Fibroblast of pulmonary artery (primary cell): ENCODE results near the gene NUP210L.
"Not testable (repeated sequence)": the region's sequence is repeated elsewhere in the genome, so short reads cannot be mapped to it uniquely, and the experiment has no call there.

ENCODE experiments used
- DNase-seq: peaks from one replicate; pipeline ENCODE4 v3.0.0-alpha.2; 2010; ENCODE audit warnings: low read depth
- H3K4me3 ChIP-seq: replicated peaks from 2 replicates; pipeline ENCODE4 v1.5.1; 2011; ENCODE audit warnings: low read depth, mild to moderate bottlenecking, control low read depth, low read length, moderate library complexity
- CTCF ChIP-seq: IDR thresholded peaks from 2 replicates; pipeline ENCODE4 v1.5.1; 2011; ENCODE audit warnings: mild to moderate bottlenecking, control low read depth, low read length, inconsistent platforms; ENCODE audit errors: missing control alignments

Gene NUP210L

GRCh38 chr1:154087574-154087973 is 67.3 kb downstream of the NUP210L start:
- DNase-seq: no peak
- no peak for TF ChIP-seq CTCF
- H3K4me3 ChIP-seq: no peak overlapping the region

GRCh38 chr1:154083057-154083456 is 71.8 kb downstream of the NUP210L start:
- DNase-seq, H3K4me3 ChIP-seq: not testable (repeated sequence)

- H3K4me3 ChIP-seq: no peak overlapping the region
- no peak for TF ChIP-seq CTCF
- DNase-seq: no peak
Observed at GRCh38 chr1:154081386-154082126, 73.3 kb downstream of the NUP210L start.

- H3K4me3 ChIP-seq: no peak overlapping the region
- TF ChIP-seq CTCF: no peak
- DNase-seq: no peak
Observed at GRCh38 chr1:154076413-154076812, 78.5 kb downstream of the NUP210L start.

GRCh38 chr1:154075746-154076145 is 79.1 kb downstream of the NUP210L start:
- peak; percentile 6 for DNase-seq
- no peak overlapping the region for H3K4me3 ChIP-seq
- TF ChIP-seq CTCF: no peak

- no peak for TF ChIP-seq CTCF
- no peak for DNase-seq
- H3K4me3 ChIP-seq: no peak overlapping the region
Observed at GRCh38 chr1:154062309-154062708, 92.6 kb downstream of the NUP210L start.

- not testable (repeated sequence) for DNase-seq
Observed at GRCh38 chr1:154047436-154047835, 107.4 kb downstream of the NUP210L start.

GRCh38 chr1:154033697-154034096 is 121.2 kb downstream of the NUP210L start:
- H3K4me3 ChIP-seq, DNase-seq: not testable (repeated sequence)

More at GRCh38 chr1:154047436-154047835, 107.4 kb downstream of the NUP210L start:
- not testable (repeated sequence) for H3K4me3 ChIP-seq
